ENCODE results near the gene KRT74.

Gene KRT74

DNA sequence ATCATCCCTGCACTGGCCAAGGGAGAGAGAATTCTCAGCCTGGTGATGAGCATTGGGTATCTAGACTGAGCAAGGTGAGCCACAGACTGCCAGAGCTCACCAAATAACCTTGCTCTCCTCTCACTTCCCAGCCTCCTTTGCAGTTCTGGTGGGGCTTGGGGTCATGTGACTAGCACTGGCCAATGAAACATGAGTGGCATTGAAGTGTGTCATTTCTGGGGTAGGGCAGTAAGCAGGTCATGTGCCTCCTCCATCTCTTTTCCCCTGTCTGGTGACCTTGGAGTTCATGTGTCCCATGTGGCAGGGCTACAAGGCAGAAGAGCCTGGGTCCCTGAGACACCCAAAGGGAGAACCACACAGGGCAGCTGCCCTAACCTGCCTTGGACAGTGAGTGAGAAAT, 31.2 kb upstream of the KRT74 start:
- H3K4me1 ChIP-seq (ENCODE audit: control extremely low read depth in 1 of 4, control insufficient read depth in 4 of 4, insufficient read depth in 4 of 4, low read length in 3 of 4), result peaks cover 0 to 7% (median 4%) of the 10 kb centered on the region in 4 experiments
- CTCF ChIA-PET, result interaction anchor here (1.0 kb wide), 1 partner anchor 268 kb away, joined by 3 read pairs; no protein-coding TSS in a partner anchor

DNA sequence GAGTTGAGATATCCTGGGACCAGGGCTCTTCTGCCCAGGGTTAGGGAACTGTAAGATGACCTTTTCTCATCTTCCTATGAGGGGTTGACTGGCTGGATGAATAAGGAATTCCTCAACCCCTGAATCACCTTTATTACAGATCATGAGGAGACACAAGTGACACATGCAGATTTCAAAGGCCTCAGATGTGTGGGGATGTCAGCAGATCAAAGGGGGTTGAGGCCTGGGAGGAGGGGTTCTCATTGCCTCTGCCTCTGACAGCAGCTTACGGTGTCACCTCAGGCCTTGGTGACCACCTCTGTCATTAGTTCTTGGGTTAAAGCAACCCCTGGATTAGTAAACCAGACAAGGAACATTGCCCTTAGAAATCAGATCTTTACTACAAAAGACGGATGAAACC, 29.7 kb upstream of the KRT74 start:
- POLR2A ChIA-PET, result no interaction called here
- Histone ChIP-seq H3K27me3 (replicated peaks in 2 of 5; ENCODE audit: control insufficient read depth in 4 of 5, insufficient read depth in 5 of 5, low read length in 4 of 5) (peaks cover 2 to 45% (median 19%) of the 10 kb centered on the region in 5 experiments), H3K4me1 (ENCODE audit: control extremely low read depth in 1 of 4, control insufficient read depth in 4 of 4, insufficient read depth in 4 of 4, low read length in 3 of 4) (peaks cover 0 to 6% (median 4%) of the 10 kb centered on the region in 4 experiments), H3K27ac (ENCODE audit: insufficient read depth in 1 of 2, low read depth in 1 of 2, low read length in 2 of 2, poor library complexity in 1 of 2, severe bottlenecking in 2 of 2) (no peak overlapping the region), H3K4me3 (ENCODE audit: control insufficient read depth in 1 of 7, extremely low read depth in 1 of 7, insufficient read depth in 4 of 7, low read depth in 2 of 7, low read length in 6 of 7) (no peak overlapping the region), H3K36me3 (ENCODE audit: control insufficient read depth in 4 of 4, insufficient read depth in 4 of 4, low read length in 3 of 4) (no peaks in the 10 kb centered on the region), H3K9me3 (ENCODE audit: control extremely low read depth in 1 of 5, control insufficient read depth in 4 of 5, insufficient read depth in 2 of 5, low read depth in 1 of 5, low read length in 4 of 5) (no peaks in the 10 kb centered on the region)
- DNase-seq, result no peak
- no CpG with 5 or more reads among the region's 2 CpGs for WGBS (ENCODE audit: insufficient coverage)
- CTCF ChIA-PET, result no interaction called here

More for the DNA sequence above, 31.2 kb upstream of the KRT74 start:
- no peak for DNase-seq
- no peaks in the 10 kb centered on the region for H3K9me3 ChIP-seq (ENCODE audit: control extremely low read depth in 1 of 5, control insufficient read depth in 4 of 5, insufficient read depth in 2 of 5, low read depth in 1 of 5, low read length in 4 of 5)
- H3K27ac ChIP-seq (ENCODE audit: insufficient read depth in 1 of 2, low read depth in 1 of 2, low read length in 2 of 2, poor library complexity in 1 of 2, severe bottlenecking in 2 of 2), result no peak overlapping the region
- POLR2A ChIA-PET, result no interaction called here
- no peaks in the 10 kb centered on the region for H3K36me3 ChIP-seq (ENCODE audit: control insufficient read depth in 4 of 4, insufficient read depth in 4 of 4, low read length in 3 of 4)
- H3K27me3 ChIP-seq (replicated peaks in 2 of 5; ENCODE audit: control insufficient read depth in 4 of 5, insufficient read depth in 5 of 5, low read length in 4 of 5), result peaks cover 0 to 31% (median 14%) of the 10 kb centered on the region in 5 experiments
- no peak overlapping the region for H3K4me3 ChIP-seq (ENCODE audit: control insufficient read depth in 1 of 7, extremely low read depth in 1 of 7, insufficient read depth in 4 of 7, low read depth in 2 of 7, low read length in 6 of 7)

DNA sequence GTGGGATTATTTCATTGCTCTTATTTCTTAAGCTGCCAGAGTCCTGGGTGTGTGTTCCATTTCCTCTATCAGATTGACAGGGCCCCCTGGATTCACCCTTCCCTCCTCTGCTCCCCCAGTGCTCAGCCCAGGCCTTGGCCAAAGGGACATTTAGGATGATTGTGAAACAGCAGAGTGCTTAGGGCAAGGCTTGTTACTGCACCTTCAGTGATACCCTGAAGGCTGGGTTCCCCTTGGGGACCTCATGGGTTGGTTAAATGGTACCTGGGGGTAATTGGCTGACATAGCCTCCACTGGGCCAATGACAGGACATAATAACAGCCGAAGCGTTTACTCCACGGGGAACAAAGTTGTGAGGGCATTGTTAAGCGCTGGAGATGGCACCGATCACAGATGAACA, 28.9 kb upstream of the KRT74 start:
- no peaks in the 10 kb centered on the region for H3K9me3 ChIP-seq (ENCODE audit: control extremely low read depth in 1 of 5, control insufficient read depth in 4 of 5, insufficient read depth in 2 of 5, low read depth in 1 of 5, low read length in 4 of 5)
- H3K27me3 ChIP-seq (replicated peaks in 2 of 5; ENCODE audit: control insufficient read depth in 4 of 5, insufficient read depth in 5 of 5, low read length in 4 of 5), result peaks cover 2 to 45% (median 24%) of the 10 kb centered on the region in 5 experiments
- H3K27ac ChIP-seq (ENCODE audit: insufficient read depth in 1 of 2, low read depth in 1 of 2, low read length in 2 of 2, poor library complexity in 1 of 2, severe bottlenecking in 2 of 2), result no peak overlapping the region
- H3K4me1 ChIP-seq (ENCODE audit: control extremely low read depth in 1 of 4, control insufficient read depth in 4 of 4, insufficient read depth in 4 of 4, low read length in 3 of 4), result peaks cover 0 to 6% (median 4%) of the 10 kb centered on the region in 4 experiments
- no peak overlapping the region for H3K4me3 ChIP-seq (ENCODE audit: control insufficient read depth in 1 of 7, extremely low read depth in 1 of 7, insufficient read depth in 4 of 7, low read depth in 2 of 7, low read length in 6 of 7)
- ChIA-PET POLR2A (no interaction called here), CTCF (no interaction called here)
- no peaks in the 10 kb centered on the region for H3K36me3 ChIP-seq (ENCODE audit: control insufficient read depth in 4 of 4, insufficient read depth in 4 of 4, low read length in 3 of 4)
- WGBS (ENCODE audit: insufficient coverage), result 97% methylated on average over 5 of the region's 5 CpGs
- DNase-seq, result no peak

GRCh38 chr12:52601671-52602070, 28.0 kb upstream of the KRT74 start:
- ChIA-PET CTCF (no interaction called here), POLR2A (no interaction called here)
- Histone ChIP-seq H3K4me1 (ENCODE audit: control extremely low read depth in 1 of 4, control insufficient read depth in 4 of 4, insufficient read depth in 4 of 4, low read length in 3 of 4) (peaks cover 0 to 6% (median 4%) of the 10 kb centered on the region in 4 experiments), H3K36me3 (ENCODE audit: control insufficient read depth in 4 of 4, insufficient read depth in 4 of 4, low read length in 3 of 4) (no peaks in the 10 kb centered on the region), H3K4me3 (ENCODE audit: control insufficient read depth in 1 of 7, extremely low read depth in 1 of 7, insufficient read depth in 4 of 7, low read depth in 2 of 7, low read length in 6 of 7) (no peak overlapping the region), H3K27ac (ENCODE audit: insufficient read depth in 1 of 2, low read depth in 1 of 2, low read length in 2 of 2, poor library complexity in 1 of 2, severe bottlenecking in 2 of 2) (no peak overlapping the region), H3K27me3 (replicated peaks in 2 of 5; ENCODE audit: control insufficient read depth in 4 of 5, insufficient read depth in 5 of 5, low read length in 4 of 5) (peaks cover 2 to 45% (median 26%) of the 10 kb centered on the region in 5 experiments), H3K9me3 (ENCODE audit: control extremely low read depth in 1 of 5, control insufficient read depth in 4 of 5, insufficient read depth in 2 of 5, low read depth in 1 of 5, low read length in 4 of 5) (no peaks in the 10 kb centered on the region)
- WGBS (ENCODE audit: insufficient coverage), result 83% methylated on average over 2 of the region's 4 CpGs
- DNase-seq, result no peak

- Histone ChIP-seq H3K4me1 (ENCODE audit: control extremely low read depth in 1 of 4, control insufficient read depth in 4 of 4, insufficient read depth in 4 of 4, low read length in 3 of 4) (peaks cover 0 to 6% (median 4%) of the 10 kb centered on the region in 4 experiments), H3K36me3 (ENCODE audit: control insufficient read depth in 4 of 4, insufficient read depth in 4 of 4, low read length in 3 of 4) (no peaks in the 10 kb centered on the region), H3K27me3 (replicated peaks in 2 of 5; ENCODE audit: control insufficient read depth in 4 of 5, insufficient read depth in 5 of 5, low read length in 4 of 5) (peaks cover 2 to 45% (median 27%) of the 10 kb centered on the region in 5 experiments), H3K27ac (ENCODE audit: insufficient read depth in 1 of 2, low read depth in 1 of 2, low read length in 2 of 2, poor library complexity in 1 of 2, severe bottlenecking in 2 of 2) (no peak within 1 kb of the TSS), H3K4me3 (ENCODE audit: control insufficient read depth in 1 of 7, extremely low read depth in 1 of 7, insufficient read depth in 4 of 7, low read depth in 2 of 7, low read length in 6 of 7) (peak within 1 kb of the TSS in 1 of 7 experiments; percentile 12), H3K9me3 (ENCODE audit: control extremely low read depth in 1 of 5, control insufficient read depth in 4 of 5, insufficient read depth in 2 of 5, low read depth in 1 of 5, low read length in 4 of 5) (no peaks in the 10 kb centered on the region)
- CTCF ChIA-PET, result no interaction called here
- DNase-seq, result peak in 2 of 3 donors; percentile 19 to 28
- POLR2A ChIA-PET, result no interaction called here
- WGBS (ENCODE audit: insufficient coverage), result 20% methylated on average over 31 of the region's 48 CpGs
Measured at GRCh38 chr12:52600941-52601481, 27.4 kb upstream of the KRT74 start, which contains the start of gene KRT72. KRT72 (minus strand) TSS chr12:52601463; CDS start chr12:52601452, 11 bp downstream.

GRCh38 chr12:52600475-52600874, 26.8 kb upstream of the KRT74 start:
- no peak for DNase-seq
- H3K4me1 ChIP-seq (ENCODE audit: control extremely low read depth in 1 of 4, control insufficient read depth in 4 of 4, insufficient read depth in 4 of 4, low read length in 3 of 4), result peaks cover 0 to 6% (median 4%) of the 10 kb centered on the region in 4 experiments
- no peaks in the 10 kb centered on the region for H3K36me3 ChIP-seq (ENCODE audit: control insufficient read depth in 4 of 4, insufficient read depth in 4 of 4, low read length in 3 of 4)
- 95% methylated on average over 11 of the region's 12 CpGs for WGBS (ENCODE audit: insufficient coverage)
- no peaks in the 10 kb centered on the region for H3K9me3 ChIP-seq (ENCODE audit: control extremely low read depth in 1 of 5, control insufficient read depth in 4 of 5, insufficient read depth in 2 of 5, low read depth in 1 of 5, low read length in 4 of 5)
- H3K4me3 ChIP-seq (ENCODE audit: control insufficient read depth in 1 of 7, extremely low read depth in 1 of 7, insufficient read depth in 4 of 7, low read depth in 2 of 7, low read length in 6 of 7), result no peak overlapping the region
- ChIA-PET CTCF (no interaction called here), POLR2A (no interaction called here)
- no peak overlapping the region for H3K27ac ChIP-seq (ENCODE audit: insufficient read depth in 1 of 2, low read depth in 1 of 2, low read length in 2 of 2, poor library complexity in 1 of 2, severe bottlenecking in 2 of 2)
- H3K27me3 ChIP-seq (replicated peaks in 2 of 5; ENCODE audit: control insufficient read depth in 4 of 5, insufficient read depth in 5 of 5, low read length in 4 of 5), result peaks cover 2 to 45% (median 27%) of the 10 kb centered on the region in 5 experiments

DNA sequence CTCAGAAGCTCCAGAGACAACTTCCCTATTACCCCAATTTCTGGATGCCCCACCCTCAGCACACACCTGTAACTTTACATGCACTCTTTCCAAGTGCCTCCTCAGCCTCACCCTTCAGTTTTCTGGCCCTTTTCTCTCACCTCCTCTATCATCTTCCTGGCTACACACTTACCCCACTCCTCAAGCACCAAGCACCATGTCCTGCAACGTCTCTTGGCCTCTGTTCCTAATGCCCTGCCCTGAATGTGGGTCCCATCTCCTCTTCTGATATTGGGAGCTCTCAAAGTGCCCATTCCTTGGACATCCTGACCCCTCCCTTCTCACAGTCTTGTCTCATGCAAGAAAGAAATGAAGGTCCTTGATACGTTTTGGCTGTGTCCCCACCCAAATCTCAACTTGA, 26.4 kb upstream of the KRT74 start:
- Histone ChIP-seq H3K4me3 (ENCODE audit: control insufficient read depth in 1 of 7, extremely low read depth in 1 of 7, insufficient read depth in 4 of 7, low read depth in 2 of 7, low read length in 6 of 7) (no peak overlapping the region), H3K9me3 (ENCODE audit: control extremely low read depth in 1 of 5, control insufficient read depth in 4 of 5, insufficient read depth in 2 of 5, low read depth in 1 of 5, low read length in 4 of 5) (no peaks in the 10 kb centered on the region), H3K4me1 (ENCODE audit: control extremely low read depth in 1 of 4, control insufficient read depth in 4 of 4, insufficient read depth in 4 of 4, low read length in 3 of 4) (peaks cover 0 to 6% (median 4%) of the 10 kb centered on the region in 4 experiments), H3K27me3 (replicated peaks in 2 of 5; ENCODE audit: control insufficient read depth in 4 of 5, insufficient read depth in 5 of 5, low read length in 4 of 5) (peaks cover 2 to 45% (median 27%) of the 10 kb centered on the region in 5 experiments), H3K36me3 (ENCODE audit: control insufficient read depth in 4 of 4, insufficient read depth in 4 of 4, low read length in 3 of 4) (no peaks in the 10 kb centered on the region), H3K27ac (ENCODE audit: insufficient read depth in 1 of 2, low read depth in 1 of 2, low read length in 2 of 2, poor library complexity in 1 of 2, severe bottlenecking in 2 of 2) (no peak overlapping the region)
- WGBS (ENCODE audit: insufficient coverage), result 100% methylated on average over 2 of the region's 2 CpGs
- POLR2A ChIA-PET, result no interaction called here
- DNase-seq, result no peak
- CTCF ChIA-PET, result interaction anchor here (1.4 kb wide), 1 partner anchor 16 kb away, joined by 4 read pairs; no protein-coding TSS in a partner anchor
